HEK293 (cell line): ENCODE data around the gene DLGAP4.

Experiments used
- CTCF ChIA-PET: fragments of 350-600 bp; formaldehyde crosslinking; extraction: SDS; loops from one replicate; lab custom pipeline; 2021; ENCODE audit warnings: antibody characterized with exemption; lab: Yijun Ruan, JAX
- POLR2A ChIA-PET: fragments of 300-600 bp; formaldehyde crosslinking; extraction: SDS; loops from one replicate; lab custom pipeline; 2020; ENCODE audit warnings: antibody characterized with exemption, inconsistent platforms; lab: Yijun Ruan, JAX
- H3K27ac ChIP-seq: fragments of 200-500 bp; sonication (Bioruptor generic); 2 replicates; pipeline ENCODE4 v1.5.1; 2014; ENCODE audit warnings: low read depth, low read length, control low read depth, inconsistent platforms; ENCODE audit errors: extremely low read depth
- H3K36me3 ChIP-seq, 2 experiments: fragments of 200-500 bp in 1 of 2; sonication (Bioruptor generic) in 1 of 2; 1 replicate in 1 of 2; 2 replicates in 1 of 2; pipeline ENCODE4 v1.5.1; 2014 to 2017; ENCODE audit warnings: inconsistent platforms in 2 of 2, low read length in 2 of 2; ENCODE audit not compliant: control insufficient read depth in 2 of 2, insufficient read depth in 1 of 2
- H3K4me1 ChIP-seq: fragments of 200-500 bp; sonication (Bioruptor generic); 2 replicates; pipeline ENCODE4 v1.5.1; 2014; ENCODE audit warnings: mild to moderate bottlenecking, low read length, inconsistent platforms; ENCODE audit not compliant: control insufficient read depth, insufficient read depth
- H3K4me3 ChIP-seq: 2 replicates; pipeline ENCODE4 v1.5.1; 2011; ENCODE audit warnings: low read depth, mild to moderate bottlenecking, control low read depth, low read length, moderate library complexity
- H3K9me3 ChIP-seq: fragments of 200-500 bp; sonication (Bioruptor generic); 2 replicates; pipeline ENCODE4 v1.5.1; 2014; ENCODE audit warnings: low read depth, low read length, inconsistent platforms; ENCODE audit not compliant: control insufficient read depth, insufficient read depth
- EGR2 ChIP-seq: fragments of 450-650 bp; formaldehyde crosslinking; IDR thresholded peaks from 2 replicates; pipeline ENCODE4 v1.5.1; 2016; ENCODE audit warnings: low read depth, missing biosample characterization, missing genetic modification characterization
- HOXA7 ChIP-seq: sonication (generic); formaldehyde crosslinking; IDR thresholded peaks from 2 replicates; pipeline ENCODE4 v1.8.1; 2022; ENCODE audit warnings: missing genetic modification reagents, borderline replicate concordance
- TRIM28 ChIP-seq: IDR thresholded peaks from 2 replicates; pipeline ENCODE4 v1.6.1; 2011; ENCODE audit warnings: low read length, control low read depth, borderline replicate concordance
- ZBTB17 ChIP-seq: fragments of 450-650 bp; formaldehyde crosslinking; IDR thresholded peaks from 2 replicates; pipeline ENCODE4 v1.5.1; 2016; ENCODE audit warnings: missing biosample characterization, missing genetic modification characterization
- ZFHX2 ChIP-seq: fragments of 450-650 bp; formaldehyde crosslinking; conservative IDR thresholded peaks from 2 replicates; pipeline ENCODE4 v1.5.1; 2016; ENCODE audit warnings: missing biosample characterization, missing genetic modification characterization
- ZFP3 ChIP-seq: fragments of 450-650 bp; formaldehyde crosslinking; IDR thresholded peaks from 2 replicates; pipeline ENCODE4 v1.5.1; 2016; ENCODE audit warnings: low read depth, missing biosample characterization, missing genetic modification characterization
- ZNF10 ChIP-seq: fragments of 450-650 bp; formaldehyde crosslinking; IDR thresholded peaks from 2 replicates; pipeline ENCODE4 v1.5.1; 2017; ENCODE audit warnings: missing biosample characterization, missing genetic modification characterization
- ZNF677 ChIP-seq: fragments of 450-650 bp; IDR thresholded peaks from 2 replicates; pipeline ENCODE4 v1.5.0; 2018; ENCODE audit warnings: missing biosample characterization, mild to moderate bottlenecking, missing genetic modification characterization, moderate library complexity
- ZNF837 ChIP-seq: fragments of 450-650 bp; formaldehyde crosslinking; IDR thresholded peaks from 2 replicates; pipeline ENCODE4 v1.5.1; 2016; ENCODE audit warnings: missing biosample characterization, missing genetic modification characterization
- TF ChIP-seq, protein P1 (sequence below): fragments of 450-650 bp; formaldehyde crosslinking; IDR thresholded peaks from 2 replicates; pipeline ENCODE4 v1.5.1; 2016; ENCODE audit warnings: missing biosample characterization, missing genetic modification characterization
- TF ChIP-seq, protein P2 (sequence below): fragments of 450-650 bp; formaldehyde crosslinking; IDR thresholded peaks from 2 replicates; pipeline ENCODE4 v1.5.1; 2016; ENCODE audit warnings: missing biosample characterization, missing genetic modification characterization
- TF ChIP-seq, protein P3 (sequence below): fragments of 450-650 bp; formaldehyde crosslinking; IDR thresholded peaks from 2 replicates; pipeline ENCODE4 v1.5.1; 2016; ENCODE audit warnings: missing biosample characterization, missing genetic modification characterization

DLGAP4 gene

DNA sequence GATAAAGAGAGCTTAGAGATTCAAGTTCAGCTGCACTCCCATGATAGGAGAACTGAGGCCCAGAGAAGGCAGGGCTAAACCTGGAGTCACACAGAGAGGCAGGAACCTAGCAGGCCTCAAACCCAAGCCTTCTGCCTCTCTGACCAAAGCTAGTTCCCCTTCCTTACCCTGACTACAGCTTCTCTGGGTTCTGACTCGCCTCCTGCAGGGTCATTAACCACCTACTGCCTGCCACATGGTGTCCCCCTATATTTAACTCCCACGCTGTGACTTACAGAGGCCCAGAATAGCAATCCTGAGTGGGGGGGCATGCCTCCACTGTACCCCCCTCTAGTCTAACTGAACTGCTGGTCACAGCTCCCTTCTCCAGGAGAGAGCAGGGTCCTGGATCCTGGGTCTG is 84.1 kb downstream of the DLGAP4 start:
- H3K9me3 ChIP-seq: no peaks in the 10 kb centered on the region
- H3K27ac ChIP-seq: no peak overlapping the region
- TF ChIP-seq ZFHX2 (peak; percentile 55), ZFP3 (tag by site-specific recombination) (no peak)
- H3K4me1 ChIP-seq: no peaks in the 10 kb centered on the region
- H3K4me3 ChIP-seq: no peak overlapping the region
- ChIA-PET CTCF (interaction anchor here (0.6 to 2.0 kb wide), 2 partner anchors 9 to 37 kb away, joined by 3 to 15 read pairs; no protein-coding TSS in a partner anchor), POLR2A (no interaction called here)
- H3K36me3 ChIP-seq: no peaks in the 10 kb centered on the region

DNA sequence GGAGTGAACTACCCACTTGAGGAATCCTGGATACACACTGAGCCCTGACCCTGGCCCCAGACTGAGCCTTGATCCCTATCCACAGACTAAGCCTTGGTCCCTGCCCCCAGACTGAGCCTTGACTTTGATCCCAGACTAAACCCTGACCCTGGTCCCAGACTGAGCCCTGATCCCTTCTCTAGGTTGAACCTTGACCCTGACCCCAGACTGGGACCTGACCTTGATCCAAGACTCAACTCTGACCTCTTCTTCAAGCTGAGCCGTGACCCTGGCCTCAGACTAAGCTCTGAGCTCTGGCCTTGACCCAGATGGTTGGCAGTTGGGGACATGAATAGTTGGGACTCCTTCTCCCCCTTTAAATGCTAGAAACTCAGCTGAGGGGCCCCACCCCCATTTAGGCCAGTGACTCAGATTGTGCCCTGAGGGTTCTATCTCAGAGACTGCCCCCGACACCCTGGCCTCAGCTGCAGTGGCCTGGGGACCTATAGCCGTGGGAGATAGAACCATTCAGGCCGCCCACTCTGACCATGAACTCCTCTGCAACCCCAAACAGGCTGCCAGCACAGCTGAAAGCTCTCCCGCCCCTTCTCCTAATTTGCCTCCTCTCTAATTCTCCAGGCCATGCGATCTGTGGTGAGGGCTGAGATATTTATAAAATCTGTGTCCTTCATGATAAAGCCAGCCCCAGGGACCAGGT is 84.7 kb downstream of the DLGAP4 start:
- ChIA-PET CTCF (interaction anchor here (0.5 to 2.0 kb wide), 7 partner anchors 9 to 1062 kb away, joined by 3 to 15 read pairs (median 3); no protein-coding TSS in a partner anchor), POLR2A (no interaction called here)
- TF ChIP-seq, protein P1, sequence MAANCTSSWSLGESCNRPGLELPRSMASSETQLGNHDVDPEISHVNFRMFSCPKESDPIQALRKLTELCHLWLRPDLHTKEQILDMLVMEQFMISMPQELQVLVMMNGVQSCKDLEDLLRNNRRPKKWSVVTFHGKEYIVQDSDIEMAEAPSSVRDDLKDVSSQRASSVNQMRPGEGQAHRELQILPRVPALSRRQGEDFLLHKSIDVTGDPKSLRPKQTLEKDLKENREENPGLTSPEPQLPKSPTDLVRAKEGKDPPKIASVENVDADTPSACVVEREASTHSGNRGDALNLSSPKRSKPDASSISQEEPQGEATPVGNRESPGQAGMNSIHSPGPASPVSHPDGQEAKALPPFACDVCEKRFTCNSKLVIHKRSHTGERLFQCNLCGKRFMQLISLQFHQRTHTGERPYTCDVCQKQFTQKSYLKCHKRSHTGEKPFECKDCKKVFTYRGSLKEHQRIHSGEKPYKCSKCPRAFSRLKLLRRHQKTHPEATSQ (tag by site-specific recombination): no peak
- TF ChIP-seq HOXA7 (CRISPR knock-in tag) (no peak), EGR2 (tag by site-specific recombination) (peak; percentile 91), ZBTB17 (tag by site-specific recombination) (no peak), ZNF10 (tag by site-specific recombination) (no peak), ZFHX2 (peak; percentile 94), TRIM28 (no peak), ZNF677 (no peak)
- TF ChIP-seq, protein P2, sequence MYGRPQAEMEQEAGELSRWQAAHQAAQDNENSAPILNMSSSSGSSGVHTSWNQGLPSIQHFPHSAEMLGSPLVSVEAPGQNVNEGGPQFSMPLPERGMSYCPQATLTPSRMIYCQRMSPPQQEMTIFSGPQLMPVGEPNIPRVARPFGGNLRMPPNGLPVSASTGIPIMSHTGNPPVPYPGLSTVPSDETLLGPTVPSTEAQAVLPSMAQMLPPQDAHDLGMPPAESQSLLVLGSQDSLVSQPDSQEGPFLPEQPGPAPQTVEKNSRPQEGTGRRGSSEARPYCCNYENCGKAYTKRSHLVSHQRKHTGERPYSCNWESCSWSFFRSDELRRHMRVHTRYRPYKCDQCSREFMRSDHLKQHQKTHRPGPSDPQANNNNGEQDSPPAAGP: no peak
- Histone ChIP-seq H3K36me3 (no peaks in the 10 kb centered on the region), H3K9me3 (no peaks in the 10 kb centered on the region), H3K4me1 (no peaks in the 10 kb centered on the region), H3K27ac (no peak overlapping the region), H3K4me3 (no peak overlapping the region)

DNA sequence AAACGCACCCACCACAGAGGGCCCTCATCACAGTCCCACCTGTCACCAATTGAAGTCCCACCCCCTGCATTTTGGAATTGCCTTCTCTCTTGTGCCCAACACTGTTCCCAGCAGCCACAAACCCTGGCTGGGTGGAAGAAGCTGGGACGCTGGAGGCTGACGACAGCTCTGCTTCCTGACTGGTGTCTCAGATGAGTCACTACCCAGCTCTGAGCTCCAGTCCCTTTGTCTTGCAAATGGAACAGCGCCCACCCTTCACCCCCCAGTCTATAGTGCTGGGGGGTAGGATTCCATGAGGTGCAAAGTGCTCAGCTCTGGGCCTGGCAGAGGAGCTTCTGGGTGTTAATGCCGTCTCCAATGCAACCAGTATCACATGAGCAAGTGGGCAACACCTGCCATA is 85.3 kb downstream of the DLGAP4 start:
- CTCF ChIA-PET: interaction anchor here (0.5 to 2.0 kb wide), 6 partner anchors 8 to 1062 kb away, joined by 3 to 15 read pairs (median 4); no protein-coding TSS in a partner anchor
- H3K27ac ChIP-seq: no peak overlapping the region
- no peak overlapping the region for H3K4me3 ChIP-seq
- no peaks in the 10 kb centered on the region for H3K9me3 ChIP-seq
- no peaks in the 10 kb centered on the region for H3K4me1 ChIP-seq
- TF ChIP-seq, protein P3, sequence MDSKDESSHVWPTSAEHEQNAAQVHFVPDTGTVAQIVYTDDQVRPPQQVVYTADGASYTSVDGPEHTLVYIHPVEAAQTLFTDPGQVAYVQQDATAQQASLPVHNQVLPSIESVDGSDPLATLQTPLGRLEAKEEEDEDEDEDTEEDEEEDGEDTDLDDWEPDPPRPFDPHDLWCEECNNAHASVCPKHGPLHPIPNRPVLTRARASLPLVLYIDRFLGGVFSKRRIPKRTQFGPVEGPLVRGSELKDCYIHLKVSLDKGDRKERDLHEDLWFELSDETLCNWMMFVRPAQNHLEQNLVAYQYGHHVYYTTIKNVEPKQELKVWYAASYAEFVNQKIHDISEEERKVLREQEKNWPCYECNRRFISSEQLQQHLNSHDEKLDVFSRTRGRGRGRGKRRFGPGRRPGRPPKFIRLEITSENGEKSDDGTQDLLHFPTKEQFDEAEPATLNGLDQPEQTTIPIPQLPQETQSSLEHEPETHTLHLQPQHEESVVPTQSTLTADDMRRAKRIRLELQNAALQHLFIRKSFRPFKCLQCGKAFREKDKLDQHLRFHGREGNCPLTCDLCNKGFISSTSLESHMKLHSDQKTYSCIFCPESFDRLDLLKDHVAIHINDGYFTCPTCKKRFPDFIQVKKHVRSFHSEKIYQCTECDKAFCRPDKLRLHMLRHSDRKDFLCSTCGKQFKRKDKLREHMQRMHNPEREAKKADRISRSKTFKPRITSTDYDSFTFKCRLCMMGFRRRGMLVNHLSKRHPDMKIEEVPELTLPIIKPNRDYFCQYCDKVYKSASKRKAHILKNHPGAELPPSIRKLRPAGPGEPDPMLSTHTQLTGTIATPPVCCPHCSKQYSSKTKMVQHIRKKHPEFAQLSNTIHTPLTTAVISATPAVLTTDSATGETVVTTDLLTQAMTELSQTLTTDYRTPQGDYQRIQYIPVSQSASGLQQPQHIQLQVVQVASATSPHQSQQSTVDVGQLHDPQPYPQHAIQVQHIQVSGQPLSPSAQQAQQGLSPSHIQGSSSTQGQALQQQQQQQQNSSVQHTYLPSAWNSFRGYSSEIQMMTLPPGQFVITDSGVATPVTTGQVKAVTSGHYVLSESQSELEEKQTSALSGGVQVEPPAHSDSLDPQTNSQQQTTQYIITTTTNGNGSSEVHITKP (tag by site-specific recombination): 0 out of 2 replicates have a peak, but pooled peaks have one; percentile 13
- no peak for TF ChIP-seq ZNF837 (tag by site-specific recombination)
- POLR2A ChIA-PET: no interaction called here
- H3K36me3 ChIP-seq: no peaks in the 10 kb centered on the region
